GM19328 (cell line): Measurements from ENCODE around the gene UBALD1.

Experiments used
- ATAC-seq: cut with Tn5 transposase; IDR thresholded peaks from one replicate; pipeline ENCODE4 v1.9.1; 2021; ENCODE audit warnings: mild to moderate bottlenecking, moderate library complexity; ENCODE audit not compliant: unreplicated experiment

UBALD1 gene

GRCh38 chr16:4616047-4616811 lies 1.5 kb upstream of the UBALD1 start:
- peak; percentile 71 for ATAC-seq

DNA sequence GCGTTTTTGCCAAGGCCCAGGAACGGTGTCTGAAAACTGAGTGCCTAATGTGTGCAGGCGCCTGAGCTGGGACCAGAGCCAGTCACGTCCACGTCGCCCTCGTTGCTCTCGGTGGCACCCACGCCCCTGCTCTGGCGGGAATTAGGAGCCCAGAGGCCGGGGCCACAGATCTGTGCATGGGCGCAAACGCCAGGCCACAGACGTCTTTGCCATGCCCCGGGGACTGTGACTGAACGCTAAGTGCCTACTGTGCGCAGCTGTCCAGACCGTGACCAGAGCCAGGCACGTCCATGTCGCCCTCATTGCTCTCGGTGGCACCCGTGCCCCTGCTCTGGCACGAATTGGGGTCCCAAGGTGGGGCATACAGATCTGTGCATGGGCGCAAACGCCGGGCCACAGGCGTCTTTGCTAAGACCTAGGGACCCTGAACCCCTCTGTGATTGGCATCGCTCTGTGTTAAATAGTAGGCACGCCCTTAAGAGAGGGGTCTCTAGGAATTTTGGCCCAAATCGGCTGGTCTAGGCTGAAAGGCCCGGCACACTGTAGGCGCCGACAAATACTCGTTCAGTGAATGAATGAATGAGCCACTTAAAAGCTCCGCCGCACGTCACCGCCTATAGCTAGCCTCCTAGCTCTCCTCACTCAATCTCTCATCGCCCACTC lies 827 bp upstream of the UBALD1 start:
- no peak for ATAC-seq

DNA sequence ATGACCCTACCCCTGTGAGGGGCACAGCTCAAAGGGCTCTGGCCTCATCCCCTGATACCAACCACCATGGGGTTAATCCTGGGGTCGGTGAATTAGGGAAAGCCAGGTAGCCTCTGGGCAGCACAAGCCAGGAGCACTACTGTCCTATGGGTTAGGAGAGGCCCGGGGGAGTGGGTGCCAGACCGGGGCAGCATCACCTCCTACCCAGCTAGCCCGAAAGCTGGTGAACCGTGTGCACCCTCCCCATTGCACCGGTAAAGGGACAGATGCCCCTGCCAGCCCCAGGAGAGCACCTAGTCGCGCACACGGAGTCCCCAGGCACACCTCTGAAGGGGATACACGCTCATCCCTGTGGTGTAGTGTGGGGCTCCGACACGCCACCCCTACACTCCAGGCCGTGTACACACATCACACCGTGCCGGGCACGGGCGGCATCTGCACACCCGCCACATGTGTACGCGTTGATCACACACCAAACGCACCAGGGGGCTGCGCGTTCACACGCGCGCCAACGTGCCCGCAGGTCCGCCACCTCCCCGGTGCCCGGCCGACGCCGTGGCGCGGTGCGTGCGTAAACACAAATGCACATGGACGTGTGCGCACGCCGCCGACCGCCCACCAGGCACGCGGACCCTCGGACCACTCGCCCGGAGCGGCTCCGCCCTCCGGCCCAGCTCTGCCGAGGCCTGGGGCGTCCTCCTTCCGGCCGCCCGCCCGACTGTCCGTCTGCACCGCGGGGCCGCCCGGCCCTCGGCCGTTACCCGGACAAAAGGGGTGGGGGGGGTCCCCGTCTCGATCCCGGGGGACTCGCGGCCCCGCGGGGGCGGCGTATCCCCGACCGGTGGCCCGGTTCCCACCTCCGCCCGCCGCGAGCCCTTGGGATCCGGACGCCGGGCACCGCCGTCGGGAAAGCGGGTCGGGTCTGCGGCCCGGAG lies 785 bp downstream of the UBALD1 start:
- no peak for ATAC-seq

DNA sequence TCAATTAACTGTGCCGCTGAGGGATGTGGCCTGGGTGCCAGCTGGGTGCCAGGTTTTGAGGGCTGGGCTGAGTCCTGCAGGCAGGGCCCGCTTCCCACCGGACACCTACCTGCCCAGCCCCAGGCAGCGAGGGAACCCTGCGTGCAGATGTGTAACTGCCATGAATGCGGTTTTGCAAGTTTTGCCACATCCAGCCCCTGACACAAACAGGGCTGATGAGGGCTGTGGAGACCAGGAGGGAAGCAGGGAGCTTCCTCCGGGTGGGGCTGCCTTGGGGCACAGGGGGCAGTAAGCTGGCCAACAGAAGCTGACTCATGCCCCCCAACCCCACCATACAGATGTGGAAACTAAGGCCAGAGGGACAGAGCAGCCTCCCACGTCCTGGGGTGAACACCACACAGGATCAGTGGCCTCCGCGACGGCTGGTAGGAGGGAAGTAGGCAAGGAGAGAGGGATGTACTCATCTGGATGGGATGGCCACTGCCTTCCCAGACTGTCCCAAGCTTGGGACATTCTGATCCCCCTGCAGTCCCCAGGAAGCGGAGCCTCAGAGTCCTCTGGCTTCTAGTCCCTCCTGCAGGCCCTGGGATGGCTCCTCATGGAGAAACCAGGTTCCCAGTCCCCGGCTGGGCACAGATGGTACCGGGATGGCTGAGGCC lies 1.6 kb downstream of the UBALD1 start:
- ATAC-seq = no peak

- no peak for ATAC-seq
Measured at GRCh38 chr16:4612474-4612931, 2.2 kb downstream of the UBALD1 start.

- no peak for ATAC-seq
Measured at GRCh38 chr16:4611337-4612021, 3.2 kb downstream of the UBALD1 start.

GRCh38 chr16:4610011-4611005 lies 4.4 kb downstream of the UBALD1 start:
- ATAC-seq = no peak

DNA sequence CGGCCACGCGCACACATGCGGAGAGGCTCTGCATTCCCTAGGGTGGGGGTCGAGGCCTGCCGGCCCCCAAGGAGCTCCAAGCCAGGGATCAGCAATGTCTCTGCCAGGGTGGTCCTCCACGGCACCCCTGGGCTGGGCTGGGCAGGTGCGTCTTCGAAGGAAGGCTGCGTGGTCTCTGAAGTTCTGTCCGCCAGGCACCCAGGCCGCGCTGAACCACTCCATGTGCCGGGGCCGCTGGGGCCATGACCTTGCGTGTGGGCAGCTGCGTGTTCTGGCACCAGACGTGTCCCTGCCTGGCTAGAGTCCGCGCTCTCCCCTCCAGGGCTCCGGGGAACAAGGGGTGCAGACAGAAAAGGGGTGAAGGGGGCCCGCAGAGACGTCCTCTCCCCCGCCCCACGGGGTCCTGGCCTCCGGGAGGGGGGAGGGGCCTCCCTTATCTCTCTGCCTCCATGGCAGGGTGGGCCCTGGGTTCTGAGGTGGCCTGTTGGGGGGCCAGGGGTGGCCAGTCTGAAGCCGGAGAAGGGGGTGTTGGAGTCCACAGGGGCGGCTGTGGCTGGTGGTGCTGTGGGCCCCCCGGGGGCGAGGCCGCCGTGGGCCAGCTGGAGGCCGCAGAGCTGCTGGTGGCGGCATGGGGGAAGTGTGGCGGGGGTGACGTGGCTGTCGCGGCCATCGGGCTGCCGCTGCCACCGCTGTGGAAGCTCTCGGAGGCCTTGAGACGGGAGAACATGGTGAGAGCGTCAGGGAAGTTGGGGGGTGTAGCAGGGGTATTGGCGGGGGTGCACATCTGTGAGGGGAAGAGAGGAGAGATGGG lies 5.3 kb downstream of the UBALD1 start:
- ATAC-seq = no peak

- ATAC-seq = no peak
Measured at GRCh38 chr16:4608704-4608980, 6.0 kb downstream of the UBALD1 start.

GRCh38 chr16:4607841-4608703 lies 6.6 kb downstream of the UBALD1 start:
- ATAC-seq = no peak

GRCh38 chr16:4606354-4606753 lies 8.3 kb downstream of the UBALD1 start:
- no peak for ATAC-seq

GRCh38 chr16:4604401-4604800 lies 10.3 kb downstream of the UBALD1 start:
- no peak for ATAC-seq

DNA sequence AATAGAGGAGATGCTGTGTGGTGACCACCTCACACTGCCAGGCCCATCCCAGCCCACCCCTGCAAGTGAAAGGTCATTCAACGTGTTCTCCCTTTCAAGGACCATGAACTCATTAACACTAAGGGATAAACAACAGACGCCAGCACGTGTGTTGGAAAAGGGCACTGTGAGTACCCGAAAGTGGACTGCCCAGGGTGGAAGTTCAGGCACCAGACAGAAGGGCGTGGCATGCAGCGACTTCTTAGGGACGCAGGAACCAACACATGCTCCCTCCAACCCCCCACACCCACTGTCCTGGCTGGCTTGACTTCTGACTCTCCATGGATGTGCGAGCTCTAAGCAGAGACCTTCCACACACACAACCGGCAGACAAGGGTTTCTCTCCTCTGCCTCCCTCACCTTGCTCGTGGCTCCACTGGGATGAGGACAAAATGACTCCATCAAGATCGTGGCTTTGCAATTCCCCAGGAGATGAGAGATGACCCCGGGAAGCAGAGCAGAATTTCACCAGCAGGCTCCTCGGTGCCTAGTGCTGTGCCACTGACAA lies 11.0 kb downstream of the UBALD1 start:
- ATAC-seq = no peak

DNA sequence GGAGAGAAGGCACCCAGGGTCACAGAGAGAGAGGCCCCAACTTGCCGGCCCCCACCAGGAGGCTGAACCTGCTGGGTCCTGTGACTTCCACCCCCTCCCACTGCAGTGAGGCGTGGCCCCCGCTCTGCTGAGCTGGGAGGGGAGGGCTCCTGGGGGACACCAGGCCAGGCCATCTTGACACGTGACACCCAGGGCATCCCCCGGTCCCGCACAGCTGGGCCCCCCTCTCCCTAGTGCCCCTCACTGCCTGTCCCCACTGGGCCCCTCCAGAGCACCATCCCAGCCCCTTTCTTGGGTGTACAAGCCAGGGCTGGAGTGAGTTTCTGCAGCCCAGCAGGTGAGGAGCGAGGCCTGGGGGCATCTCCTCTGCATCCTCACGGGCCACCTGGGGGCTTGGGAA lies 12.4 kb downstream of the UBALD1 start:
- no peak for ATAC-seq

GRCh38 chr16:4601864-4602186 lies 12.9 kb downstream of the UBALD1 start:
- no peak for ATAC-seq

- ATAC-seq = no peak
Measured at GRCh38 chr16:4601036-4601863, 13.4 kb downstream of the UBALD1 start.

GRCh38 chr16:4599545-4599944 lies 15.1 kb downstream of the UBALD1 start:
- no peak for ATAC-seq
